H9 (cell line): ENCODE data around the gene GVQW3. TPM values are rescaled to one million over a fixed set of nuclear protein-coding genes. Genes with fewer than 3 reads are reported as not detected.

Experiments
- DNase-seq: peaks from one replicate; pipeline ENCODE4 v3.0.0-alpha.2; 2017
- H2AFZ ChIP-seq: one replicate; pipeline ENCODE4 v1.6.1; 2013; ENCODE audit warnings: mild to moderate bottlenecking, low read length, control low read depth, moderate library complexity
- H2AK5ac ChIP-seq: 2 replicates; pipeline ENCODE4 v1.6.1; 2013; ENCODE audit warnings: low read length, control low read depth, mixed read lengths; ENCODE audit not compliant: insufficient read length
- H2BK120ac ChIP-seq: one replicate; pipeline ENCODE4 v1.6.1; 2013; ENCODE audit warnings: low read depth, mild to moderate bottlenecking, low read length, control low read depth, inconsistent platforms; ENCODE audit not compliant: poor library complexity, severe bottlenecking
- H2BK12ac ChIP-seq: 2 replicates; pipeline ENCODE4 v1.6.1; 2013; ENCODE audit warnings: low read length, control low read depth, mixed read lengths, low read depth; ENCODE audit not compliant: insufficient read length
- H2BK15ac ChIP-seq: 2 replicates; pipeline ENCODE4 v1.6.1; 2013; ENCODE audit warnings: low read depth, low read length, control low read depth
- H2BK20ac ChIP-seq: one replicate; pipeline ENCODE4 v1.6.1; 2013; ENCODE audit warnings: low read depth, mild to moderate bottlenecking, low read length, control low read depth, inconsistent platforms; ENCODE audit not compliant: poor library complexity, severe bottlenecking
- H2BK5ac ChIP-seq: 2 replicates; pipeline ENCODE4 v1.6.1; 2013; ENCODE audit warnings: low read length, control low read depth, mixed read lengths; ENCODE audit not compliant: insufficient read length
- H3K14ac ChIP-seq: 2 replicates; pipeline ENCODE4 v1.6.1; 2013; ENCODE audit warnings: low read length, control low read depth; ENCODE audit not compliant: insufficient read depth
- H3K18ac ChIP-seq: 2 replicates; pipeline ENCODE4 v1.6.1; 2013; ENCODE audit warnings: low read depth, mild to moderate bottlenecking, mixed read lengths, low read length, control low read depth; ENCODE audit not compliant: insufficient read length
- H3K23ac ChIP-seq: 2 replicates; pipeline ENCODE4 v1.6.1; 2013; ENCODE audit warnings: low read length, control low read depth, mixed read lengths, low read depth; ENCODE audit not compliant: insufficient read length
- H3K23me2 ChIP-seq: 2 replicates; pipeline ENCODE4 v1.6.1; 2013; ENCODE audit warnings: low read depth, mild to moderate bottlenecking, mixed read lengths, low read length, control low read depth; ENCODE audit not compliant: insufficient read length, poor library complexity, severe bottlenecking
- H3K27ac ChIP-seq: 2 replicates; pipeline ENCODE4 v1.5.1; 2013; ENCODE audit warnings: low read length, control low read depth, mixed read lengths, low read depth; ENCODE audit not compliant: insufficient read length
- H3K27me3 ChIP-seq: 2 replicates; pipeline ENCODE4 v1.6.1; 2013; ENCODE audit warnings: low read length, control low read depth, inconsistent platforms; ENCODE audit not compliant: insufficient read depth
- H3K4ac ChIP-seq: 2 replicates; pipeline ENCODE4 v1.6.1; 2013; ENCODE audit warnings: low read depth, mild to moderate bottlenecking, control low read depth, inconsistent platforms, low read length, moderate library complexity
- H3K4me1 ChIP-seq: 2 replicates; pipeline ENCODE4 v1.6.1; 2013; ENCODE audit warnings: low read length, control low read depth, inconsistent platforms; ENCODE audit not compliant: insufficient read depth
- H3K4me2 ChIP-seq: 2 replicates; pipeline ENCODE4 v1.6.1; 2013; ENCODE audit warnings: low read length, control low read depth, mixed read lengths; ENCODE audit not compliant: insufficient read length, insufficient read depth
- H3K56ac ChIP-seq: 2 replicates; pipeline ENCODE4 v1.6.1; 2013; ENCODE audit warnings: low read depth, mild to moderate bottlenecking, mixed read lengths, low read length, control low read depth; ENCODE audit not compliant: insufficient read length
- H3K79me1 ChIP-seq: 2 replicates; pipeline ENCODE4 v1.6.1; 2013; ENCODE audit warnings: low read depth, mild to moderate bottlenecking, moderate library complexity, low read length, control low read depth, inconsistent platforms; ENCODE audit not compliant: insufficient read depth, poor library complexity, severe bottlenecking
- H3K79me2 ChIP-seq: 2 replicates; pipeline ENCODE4 v1.6.1; 2013; ENCODE audit warnings: low read length, control low read depth, inconsistent platforms; ENCODE audit not compliant: insufficient read depth
- H3K9ac ChIP-seq: 2 replicates; pipeline ENCODE4 v1.6.1; 2013; ENCODE audit warnings: low read length, control low read depth, mixed read lengths; ENCODE audit not compliant: insufficient read length; ENCODE audit errors: extremely low read depth
- H3K9me3 ChIP-seq: one replicate; pipeline ENCODE4 v1.6.1; 2013; ENCODE audit warnings: low read depth, low read length, inconsistent platforms; ENCODE audit not compliant: control insufficient read depth
- H3T11ph ChIP-seq: one replicate; pipeline ENCODE4 v1.6.1; 2013; ENCODE audit warnings: mild to moderate bottlenecking, low read length, control low read depth, inconsistent platforms
- H4K20me1 ChIP-seq: one replicate; pipeline ENCODE4 v1.6.1; 2013; ENCODE audit not compliant: control insufficient read depth, insufficient read length, insufficient read depth
- H4K5ac ChIP-seq: 2 replicates; pipeline ENCODE4 v1.6.1; 2013; ENCODE audit warnings: low read depth, mild to moderate bottlenecking, mixed read lengths, low read length, control low read depth; ENCODE audit not compliant: insufficient read length
- H4K8ac ChIP-seq: replicated peaks from 2 replicates; pipeline ENCODE4 v1.6.1; 2013; ENCODE audit warnings: low read length, control low read depth, mixed read lengths, low read depth; ENCODE audit not compliant: insufficient read length
- H4K91ac ChIP-seq: 2 replicates; pipeline ENCODE4 v1.6.1; 2013; ENCODE audit warnings: low read depth, mild to moderate bottlenecking, moderate library complexity, mixed read lengths, low read length, control low read depth; ENCODE audit not compliant: insufficient read length
- H3K27ac Mint-ChIP-seq, 3 experiments: 2 replicates in 2 of 3; 3 replicates in 1 of 3; pipeline ENCODE4 v1.8.0; 2020 to 2021; ENCODE audit warnings: mixed read lengths in 3 of 3, mild to moderate bottlenecking in 1 of 3, moderate library complexity in 1 of 3
- H3K27me3 Mint-ChIP-seq: 2 replicates; pipeline ENCODE4 v1.8.0; 2021; ENCODE audit warnings: low read depth, mild to moderate bottlenecking, moderate library complexity, mixed read lengths
- H3K36me3 Mint-ChIP-seq, 3 experiments: 2 replicates in 2 of 3; 3 replicates in 1 of 3; pipeline ENCODE4 v1.8.0; 2020 to 2021; ENCODE audit warnings: low read depth in 3 of 3, mixed read lengths in 3 of 3; ENCODE audit not compliant: insufficient read depth in 1 of 3
- H3K4me1 Mint-ChIP-seq, 2 experiments: 2 replicates each; pipeline ENCODE4 v1.8.0; 2020; ENCODE audit warnings: mixed read lengths in 2 of 2
- H3K4me3 Mint-ChIP-seq, 2 experiments: 2 replicates in 1 of 2; 3 replicates in 1 of 2; pipeline ENCODE4 v1.8.0; 2020 to 2021; ENCODE audit warnings: mild to moderate bottlenecking in 2 of 2, mixed read lengths in 2 of 2, moderate library complexity in 1 of 2
- H3K9me3 Mint-ChIP-seq, 2 experiments: 2 replicates in 1 of 2; 3 replicates in 1 of 2; pipeline ENCODE4 v1.8.0; 2020; ENCODE audit warnings: mild to moderate bottlenecking in 2 of 2, mixed read lengths in 2 of 2, moderate library complexity in 1 of 2
- CTCF ChIP-seq: fragments of 200-600 bp; sonication (generic); conservative IDR thresholded peaks from 3 replicates; pipeline ENCODE4 v1.8.0; 2021; ENCODE audit warnings: antibody characterized with exemption, mild to moderate bottlenecking
- WGBS: extraction: QIAGEN DNeasy Blood & Tissue Kit; methylation state at CpG from one replicate; pipeline ENCODE4 v1.1.7; 2013; ENCODE audit warnings: missing lambda C conversion rate, low lambda C conversion rate, mixed read lengths; ENCODE audit not compliant: insufficient read length; ENCODE audit errors: extremely low coverage; 5-methylcytosine and 5-hydroxymethylcytosine counted together
- total RNA-seq: library from RNA; stranded (reverse); gene quantifications from 2 replicates; pipeline ENCODE4 v1.2.1, GENCODE V29; 2021

GVQW3 gene
- total RNA-seq, 1 experiment from 2014 or later: 4.5 TPM

- H2AK5ac ChIP-seq: no peak overlapping the region
- no peak overlapping the region for H2BK20ac ChIP-seq
- no peak overlapping the region for H4K91ac ChIP-seq
- H4K5ac ChIP-seq: no peak overlapping the region
- Mint-ChIP-seq H3K4me3 (no peak overlapping the region), H3K4me1 (peaks cover 4 to 7% of the 10 kb centered on the region in 2 experiments; a peak in 2 of 4 replicates), H3K36me3 (peaks cover 5 to 11% (median 10%) of the 10 kb centered on the region in 3 experiments; a peak in 4 of 7 replicates), H3K9me3 (no peaks in the 10 kb centered on the region), H3K27me3 (no peaks in the 10 kb centered on the region), H3K27ac (no peak overlapping the region)
- no peak overlapping the region for H4K8ac ChIP-seq
- H3K79me1 ChIP-seq: peaks cover 2% of the 10 kb centered on the region
- no peak overlapping the region for H2AFZ ChIP-seq
- no CpG with 5 or more reads among the region's 1 CpG for WGBS
- H2BK120ac ChIP-seq: no peak overlapping the region
- TF ChIP-seq CTCF: no peak
- H2BK15ac ChIP-seq: no peak overlapping the region
- H3K56ac ChIP-seq: no peak overlapping the region
- no peak overlapping the region for H2BK5ac ChIP-seq
- H4K20me1 ChIP-seq: no peaks in the 10 kb centered on the region
- H3K4me1 ChIP-seq: no peaks in the 10 kb centered on the region; the same call in 1 of the 2 replicates
- H3K4me2 ChIP-seq: no peak overlapping the region
- H3K27me3 ChIP-seq: no peaks in the 10 kb centered on the region
- H2BK12ac ChIP-seq: no peak overlapping the region
- H3K27ac ChIP-seq: no peak overlapping the region
- no peak overlapping the region for H3K4ac ChIP-seq
- H3T11ph ChIP-seq: no peak overlapping the region
- peaks cover 6% of the 10 kb centered on the region; the same call in 1 of the 2 replicates for H3K79me2 ChIP-seq
- no peak for DNase-seq
- H3K9ac ChIP-seq: no peak overlapping the region
- no peak overlapping the region for H3K14ac ChIP-seq
- no peaks in the 10 kb centered on the region for H3K9me3 ChIP-seq
- no peaks in the 10 kb centered on the region for H3K23me2 ChIP-seq
- H3K23ac ChIP-seq: no peak overlapping the region
- no peak overlapping the region for H3K18ac ChIP-seq
These were observed 12.6 kb upstream of the GVQW3 start for GRCh38 chr11:76368490-76368889.
